ENCODE measurements around the gene ZEB2.

- TF ChIP-seq CTCF (IDR thresholded peaks at IDR 0.05) = no peak
- peak in 1 of 2 donors; percentile 35 for TF ChIP-seq EP300 (IDR thresholded peaks at IDR 0.05)
These were observed 14.6 kb downstream of the ZEB2 start for GRCh38 chr2:144505245-144505831.
